ENCODE measurements around the gene ACOT12. TPM values are rescaled to one million over a fixed set of nuclear protein-coding genes. Genes with fewer than 3 reads are reported as not detected.
"Not testable (repeated sequence)": the region's sequence is repeated elsewhere in the genome, so short reads cannot be mapped to it uniquely, and the experiment has no call there.

ACOT12 gene
- polyA plus RNA-seq, 1 donor (not counting 4 experiments of a cell fraction or from before 2014, with no cell fraction given) = not detected

- DNase-seq (ENCODE audit: low read depth, low spot score) = no peak
- Histone ChIP-seq H3K4me3 (ENCODE audit: control insufficient read depth in 2 of 3, extremely low read depth in 1 of 3, insufficient read depth in 2 of 3, low read depth in 1 of 3, low read length in 3 of 3) (no peak overlapping the region), H3K27ac (ENCODE audit: control insufficient read depth, insufficient read depth, low read length) (no peak overlapping the region), H3K27me3 (ENCODE audit: control insufficient read depth, extremely low read depth, insufficient read depth, low read length) (no peaks in the 10 kb centered on the region), H3K36me3 (ENCODE audit: control insufficient read depth in 2 of 2, extremely low read depth in 1 of 2, insufficient read depth in 2 of 2, low read length in 2 of 2) (no peaks in the 10 kb centered on the region), H3K9me3 (ENCODE audit: control insufficient read depth, low read depth, low read length) (no peaks in the 10 kb centered on the region), H3K4me1 (ENCODE audit: control insufficient read depth, extremely low read depth, insufficient read depth, low read length) (peaks cover 19% of the 10 kb centered on the region), H3K9ac (ENCODE audit: control insufficient read depth, extremely low read depth, insufficient read depth, low read length) (no peak overlapping the region), H3K4me2 (ENCODE audit: control insufficient read depth, extremely low read depth, insufficient read depth, low read depth, low read length) (no peak overlapping the region), H4K20me1 (ENCODE audit: control insufficient read depth, extremely low read depth, insufficient read depth, low read length) (no peaks in the 10 kb centered on the region), H3K9me1 (ENCODE audit: control insufficient read depth, extremely low read depth, insufficient read depth, low read length) (no peaks in the 10 kb centered on the region), H2AFZ (ENCODE audit: control insufficient read depth, low read length) (no peak overlapping the region), H3K79me2 (ENCODE audit: control insufficient read depth, insufficient read depth, low read length) (peaks cover 34% of the 10 kb centered on the region)
- dilution Hi-C loops (cut with MboI; ENCODE audit: extremely low pct_ligation_motif_present, low sequenced_read_pairs) = no loop called here
- FAIRE-seq = no peak
- TF ChIP-seq EZH2 (IDR thresholded peaks at IDR 0.05; ENCODE audit: low read length) (no peak), CTCF (optimal IDR thresholded peaks at IDR 0.05 in 1 of 3, IDR thresholded peaks at IDR 0.05 in 1 of 3, conservative IDR thresholded peaks at IDR 0.05 in 1 of 3; ENCODE audit: extremely low read depth in 1 of 3, insufficient read depth in 2 of 3, low read length in 3 of 3) (no peak)
These were observed 96.4 kb downstream of the ACOT12 start for GRCh38 chr5:81297531-81297930.

GRCh38 chr5:81294021-81294420 lies 99.9 kb downstream of the ACOT12 start:
- H3K4me1 ChIP-seq (ENCODE audit: control insufficient read depth, extremely low read depth, insufficient read depth, low read length); FAIRE-seq; H3K9ac ChIP-seq (ENCODE audit: control insufficient read depth, extremely low read depth, insufficient read depth, low read length); H3K9me3 ChIP-seq (ENCODE audit: control insufficient read depth, low read depth, low read length); DNase-seq (ENCODE audit: low read depth, low spot score); dilution Hi-C loops (cut with MboI; ENCODE audit: extremely low pct_ligation_motif_present, low sequenced_read_pairs); H3K27me3 ChIP-seq (ENCODE audit: control insufficient read depth, extremely low read depth, insufficient read depth, low read length); H3K4me2 ChIP-seq (ENCODE audit: control insufficient read depth, extremely low read depth, insufficient read depth, low read depth, low read length); H2AFZ ChIP-seq (ENCODE audit: control insufficient read depth, low read length); H4K20me1 ChIP-seq (ENCODE audit: control insufficient read depth, extremely low read depth, insufficient read depth, low read length); H3K4me3 ChIP-seq (ENCODE audit: control insufficient read depth in 2 of 3, extremely low read depth in 1 of 3, insufficient read depth in 2 of 3, low read depth in 1 of 3, low read length in 3 of 3); H3K27ac ChIP-seq (ENCODE audit: control insufficient read depth, insufficient read depth, low read length); H3K36me3 ChIP-seq (ENCODE audit: control insufficient read depth in 2 of 2, extremely low read depth in 1 of 2, insufficient read depth in 2 of 2, low read length in 2 of 2); H3K9me1 ChIP-seq (ENCODE audit: control insufficient read depth, extremely low read depth, insufficient read depth, low read length): not testable (repeated sequence)
- peaks cover 21% of the 10 kb centered on the region for H3K79me2 ChIP-seq (ENCODE audit: control insufficient read depth, insufficient read depth, low read length)

GRCh38 chr5:81292130-81292529 lies 101.8 kb downstream of the ACOT12 start:
- no peak overlapping the region for H3K4me2 ChIP-seq (ENCODE audit: control insufficient read depth, extremely low read depth, insufficient read depth, low read depth, low read length)
- no peaks in the 10 kb centered on the region for H4K20me1 ChIP-seq (ENCODE audit: control insufficient read depth, extremely low read depth, insufficient read depth, low read length)
- H3K9ac ChIP-seq (ENCODE audit: control insufficient read depth, extremely low read depth, insufficient read depth, low read length) = no peak overlapping the region
- dilution Hi-C loops (cut with MboI; ENCODE audit: extremely low pct_ligation_motif_present, low sequenced_read_pairs) = no loop called here
- no peak for DNase-seq (ENCODE audit: low read depth, low spot score)
- H3K4me1 ChIP-seq (ENCODE audit: control insufficient read depth, extremely low read depth, insufficient read depth, low read length) = no peaks in the 10 kb centered on the region
- H2AFZ ChIP-seq (ENCODE audit: control insufficient read depth, low read length) = no peak overlapping the region
- no peaks in the 10 kb centered on the region for H3K36me3 ChIP-seq (ENCODE audit: control insufficient read depth in 2 of 2, extremely low read depth in 1 of 2, insufficient read depth in 2 of 2, low read length in 2 of 2)
- H3K79me2 ChIP-seq (ENCODE audit: control insufficient read depth, insufficient read depth, low read length) = peaks cover 21% of the 10 kb centered on the region
- no peak overlapping the region for H3K27ac ChIP-seq (ENCODE audit: control insufficient read depth, insufficient read depth, low read length)
- H3K27me3 ChIP-seq (ENCODE audit: control insufficient read depth, extremely low read depth, insufficient read depth, low read length) = no peaks in the 10 kb centered on the region
- H3K9me3 ChIP-seq (ENCODE audit: control insufficient read depth, low read depth, low read length) = no peaks in the 10 kb centered on the region
- H3K4me3 ChIP-seq (ENCODE audit: control insufficient read depth in 2 of 3, extremely low read depth in 1 of 3, insufficient read depth in 2 of 3, low read depth in 1 of 3, low read length in 3 of 3) = no peak overlapping the region
- TF ChIP-seq CTCF (optimal IDR thresholded peaks at IDR 0.05 in 1 of 3, IDR thresholded peaks at IDR 0.05 in 1 of 3, conservative IDR thresholded peaks at IDR 0.05 in 1 of 3; ENCODE audit: extremely low read depth in 1 of 3, insufficient read depth in 2 of 3, low read length in 3 of 3) (no peak), EZH2 (IDR thresholded peaks at IDR 0.05; ENCODE audit: low read length) (no peak)
- FAIRE-seq = no peak
- no peaks in the 10 kb centered on the region for H3K9me1 ChIP-seq (ENCODE audit: control insufficient read depth, extremely low read depth, insufficient read depth, low read length)

Data from keratinocyte (primary cell).